Endothelial cell of umbilical vein (primary cell): ENCODE results near the gene TSPAN14. TPM values are rescaled to one million over a fixed set of nuclear protein-coding genes. Genes with fewer than 3 reads are reported as not detected.

Experiments used
- BruUV-seq: library from RNA; stranded (reverse); fragments of 400-500 nt; replicated peaks from 2 replicates; lab custom pipeline; 2021; lab: Mats Ljungman, UMichigan
- CTCF ChIA-PET: fragments of 300-600, 350-600 bp; sonication (Branson Sonifier 250); formaldehyde crosslinking; loops from one replicate; lab custom pipeline; 2021; ENCODE audit warnings: antibody characterized with exemption, inconsistent platforms; lab: Charles Lee
- POLR2A ChIA-PET: fragments of 300-600, 350-600 bp; sonication (Branson Sonifier 250); formaldehyde crosslinking; loops from one replicate; lab custom pipeline; 2021; ENCODE audit warnings: antibody characterized with exemption, inconsistent platforms; lab: Charles Lee
- DNase-seq: peaks from one replicate; pipeline ENCODE4 v3.0.0-alpha.2; 2011; ENCODE audit warnings: low read depth, low spot score
- FAIRE-seq: peaks from 2 replicates; lab custom pipeline; 2011; peaks lifted over from hg19 to GRCh38; lab: Jason Lieb, UNC
- H2AFZ ChIP-seq: 2 replicates; pipeline ENCODE4 v1.6.0; 2012; ENCODE audit warnings: low read depth, low read length, control low read depth, inconsistent platforms
- H3K27ac ChIP-seq: 2 replicates; pipeline ENCODE4 v1.5.1; 2011; ENCODE audit warnings: low read depth, mild to moderate bottlenecking, control low read depth, low read length, moderate library complexity; ENCODE audit not compliant: insufficient read depth
- H3K27me3 ChIP-seq, 2 experiments: 2 replicates each; pipeline versions ENCODE4 v1.6.0 to v1.6.1; 2011; ENCODE audit warnings: low read length in 2 of 2, mixed read lengths in 1 of 2; ENCODE audit not compliant: control insufficient read depth in 2 of 2, insufficient read depth in 2 of 2
- H3K36me3 ChIP-seq, 2 experiments: 2 replicates in 1 of 2; 3 replicates in 1 of 2; pipeline ENCODE4 v1.5.1; 2011; ENCODE audit warnings: low read length in 2 of 2, mild to moderate bottlenecking in 1 of 2, moderate library complexity in 1 of 2; ENCODE audit not compliant: control insufficient read depth in 2 of 2, insufficient read depth in 2 of 2; ENCODE audit errors: extremely low read depth in 1 of 2
- H3K4me1 ChIP-seq: 3 replicates; pipeline ENCODE4 v1.5.1; 2011; ENCODE audit warnings: mild to moderate bottlenecking, low read length; ENCODE audit not compliant: control insufficient read depth, insufficient read depth; ENCODE audit errors: extremely low read depth
- H3K4me2 ChIP-seq: 2 replicates; pipeline ENCODE4 v1.6.1; 2011; ENCODE audit warnings: low read length, control low read depth, mixed read lengths; ENCODE audit not compliant: insufficient read depth
- H3K4me3 ChIP-seq, 3 experiments: fragments of 200-600 bp in 1 of 3; sonication (generic), shearing (Covaris generic) in 1 of 3; replicated peaks in 1 of 3; 2 replicates each; pipeline ENCODE4 v1.5.1; 2011 to 2016; ENCODE audit warnings: control low read depth in 3 of 3, low read length in 3 of 3, mild to moderate bottlenecking in 2 of 3, inconsistent platforms in 1 of 3, low read depth in 1 of 3, moderate library complexity in 1 of 3; ENCODE audit not compliant: insufficient read depth in 1 of 3
- H3K79me2 ChIP-seq: 2 replicates; pipeline ENCODE4 v1.6.0; 2012; ENCODE audit warnings: low read length, inconsistent platforms; ENCODE audit not compliant: control insufficient read depth, insufficient read depth
- H3K9ac ChIP-seq: replicated peaks from 2 replicates; pipeline ENCODE3; 2011; ENCODE audit warnings: low read length, control low read depth; ENCODE audit not compliant: insufficient read depth; ENCODE audit errors: extremely low read depth
- H3K9me1 ChIP-seq: replicated peaks from 3 replicates; pipeline ENCODE4 v1.6.0; 2011; ENCODE audit warnings: mild to moderate bottlenecking, low read length; ENCODE audit not compliant: control insufficient read depth, insufficient read depth; ENCODE audit errors: extremely low read depth
- H3K9me3 ChIP-seq: replicated peaks from 2 replicates; pipeline ENCODE4 v1.5.1; 2012; ENCODE audit warnings: low read length, inconsistent platforms; ENCODE audit not compliant: control insufficient read depth, insufficient read depth
- H4K20me1 ChIP-seq: replicated peaks from 2 replicates; pipeline ENCODE3; 2011; ENCODE audit warnings: mild to moderate bottlenecking, low read length; ENCODE audit not compliant: control insufficient read depth, insufficient read depth; ENCODE audit errors: extremely low read depth
- CTCF ChIP-seq, 2 donors: IDR thresholded peaks; 1 replicate in 1 of 2; 2 replicates in 1 of 2; pipeline ENCODE4 v1.5.1; 2011; ENCODE audit warnings: low read length in 2 of 2, mild to moderate bottlenecking in 2 of 2, moderate library complexity in 2 of 2, control low read depth in 1 of 2, inconsistent platforms in 1 of 2, low read depth in 1 of 2; ENCODE audit not compliant: insufficient read depth in 1 of 2; ENCODE audit errors: extremely low read depth in 1 of 2
- EZH2 ChIP-seq: IDR thresholded peaks from 2 replicates; pipeline ENCODE4 v1.6.1; 2012; ENCODE audit warnings: borderline replicate concordance, low read depth, mild to moderate bottlenecking, moderate library complexity, low read length, inconsistent platforms; ENCODE audit not compliant: severe bottlenecking
- FOS ChIP-seq: IDR thresholded peaks from 2 replicates; pipeline ENCODE4 v1.6.1; 2011; ENCODE audit warnings: mild to moderate bottlenecking, low read length, moderate library complexity, borderline replicate concordance; ENCODE audit not compliant: insufficient read depth
- GATA2 ChIP-seq: IDR thresholded peaks from 2 replicates; pipeline ENCODE4 v1.7.0; 2011; ENCODE audit warnings: low read depth, mild to moderate bottlenecking, moderate library complexity, mixed read lengths, low read length; ENCODE audit not compliant: insufficient read length, insufficient read depth
- JUN ChIP-seq: IDR thresholded peaks from 2 replicates; pipeline ENCODE4 v1.6.1; 2011; ENCODE audit warnings: borderline replicate concordance, low read depth; ENCODE audit not compliant: insufficient read length, insufficient read depth
- MYC ChIP-seq: IDR thresholded peaks from one replicate; pipeline ENCODE4 v1.6.1; 2011; ENCODE audit warnings: mild to moderate bottlenecking, low read depth, low read length
- POLR2A ChIP-seq: IDR thresholded peaks from 2 replicates; pipeline ENCODE4 v1.6.1; 2012; ENCODE audit warnings: low read depth, mild to moderate bottlenecking, control low read depth, low read length
- POLR2AphosphoS5 ChIP-seq: IDR thresholded peaks from 2 replicates; pipeline ENCODE4 v1.6.1; 2012; ENCODE audit warnings: low read depth, mild to moderate bottlenecking, control low read depth, low read length, moderate library complexity; ENCODE audit not compliant: insufficient read depth
- dilution Hi-C: fragments of 300-500 bp; cut with MboI; formaldehyde crosslinking; loops from one replicate; pipeline ENCODE4 v1.15.0; 2019; ENCODE audit warnings: low sequenced_read_pairs; ENCODE audit not compliant: extremely low pct_ligation_motif_present
- intact Hi-C: fragments of 100-400 bp; cut with micrococcal nuclease; formaldehyde crosslinking; loops from one replicate; pipeline ENCODE4 v1.10.0; 2022
- polyA plus RNA-seq, 4 experiments: library from polyadenylated mRNA; depleted of rRNA in 3 of 4; stranded (reverse) in 3 of 4; unstranded in 1 of 4; fragments of >200 nt; gene quantifications; 2 replicates each; pipeline versions ENCODE4 v1.2.1 to v1.2.3, GENCODE V29; 2011 to 2012; ENCODE audit warnings: missing spikeins in 1 of 4
- total RNA-seq: library from RNA; stranded (reverse); gene quantifications from 2 replicates; pipeline ENCODE4 v1.2.3, GENCODE V29; 2021
- TF ChIP-seq, protein P1 (sequence below): IDR thresholded peaks from 2 replicates; pipeline ENCODE4 v1.6.1; 2011; ENCODE audit not compliant: insufficient read depth, insufficient read length

TSPAN14 gene
- total and polyA plus RNA-seq, 2 donors (not counting 3 experiments of a cell fraction or from before 2014, with no cell fraction given): 210 to 242 TPM

DNA sequence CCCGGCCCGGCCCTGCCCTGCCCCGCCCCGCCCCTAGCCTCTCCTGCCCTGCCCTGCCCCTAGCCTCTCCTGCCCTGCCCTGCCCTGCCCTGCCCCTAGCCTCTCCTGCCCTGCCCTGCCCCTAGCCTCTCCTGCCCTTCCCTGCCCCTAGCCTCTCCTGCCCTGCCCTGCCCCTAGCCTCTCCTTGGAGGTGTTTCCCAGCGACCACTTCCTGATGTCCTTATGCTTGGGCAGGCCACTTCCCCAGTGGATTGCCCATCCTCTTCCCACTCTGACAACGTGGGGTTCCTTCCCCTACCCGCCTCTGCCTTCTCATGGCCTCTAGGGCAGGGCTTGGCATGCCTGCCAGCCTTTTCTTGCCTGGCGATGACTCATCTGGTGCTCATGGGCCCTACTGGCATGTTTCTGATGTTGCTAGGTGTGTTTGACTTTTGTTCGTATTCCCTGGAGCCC, 24.6 kb upstream of the TSPAN14 start:
- ChIA-PET CTCF (interaction anchor here (1.0 to 4.2 kb wide), 2 partner anchors 33 to 75 kb away, joined by 3 to 21 read pairs; no protein-coding TSS in a partner anchor), POLR2A (no interaction called here)
- Histone ChIP-seq H3K27ac (no peak overlapping the region), H3K4me2 (no peak overlapping the region), H3K36me3 (peaks cover 35 to 53% of the 10 kb centered on the region in 2 experiments), H3K27me3 (no peaks in the 10 kb centered on the region), H3K9ac (no peak overlapping the region), H3K9me1 (no peaks in the 10 kb centered on the region), H3K79me2 (peaks cover 12% of the 10 kb centered on the region), H2AFZ (no peak overlapping the region), H3K9me3 (no peaks in the 10 kb centered on the region), H4K20me1 (peaks cover 3% of the 10 kb centered on the region), H3K4me3 (no peak overlapping the region), H3K4me1 (no peaks in the 10 kb centered on the region)
- FAIRE-seq (peak; percentile 54), DNase-seq (no peak)
- intact Hi-C loops (no loop called here), dilution Hi-C loops (no loop called here)
- BruUV-seq: no TSS peak
- no peak for TF ChIP-seq POLR2AphosphoS5
- peak; percentile 51 for TF ChIP-seq FOS
- peak; percentile 57 for TF ChIP-seq JUN

GRCh38 chr10:80433134-80433533, 21.0 kb upstream of the TSPAN14 start:
- CTCF ChIA-PET: interaction anchor here (1.2 to 2.0 kb wide), 2 partner anchors 11 to 73 kb away, joined by 3 to 7 read pairs; no protein-coding TSS in a partner anchor

More at GRCh38 chr10:80433134-80433533, 21.0 kb upstream of the TSPAN14 start:
- Histone ChIP-seq H3K9me1 (no peaks in the 10 kb centered on the region), H3K79me2 (peaks cover 4% of the 10 kb centered on the region), H2AFZ (no peak overlapping the region), H3K27ac (no peak overlapping the region), H3K9ac (no peak overlapping the region), H3K27me3 (no peaks in the 10 kb centered on the region), H3K4me1 (no peaks in the 10 kb centered on the region), H3K36me3 (peaks cover 18 to 28% of the 10 kb centered on the region in 2 experiments), H3K4me3 (no peak overlapping the region), H4K20me1 (peaks cover 3% of the 10 kb centered on the region), H3K4me2 (no peak overlapping the region), H3K9me3 (no peaks in the 10 kb centered on the region)
- TF ChIP-seq MYC (no peak), GATA2 (no peak), POLR2A (no peak), FOS (no peak), EZH2 (no peak), CTCF (IDR thresholded peaks at IDR 0.05; ENCODE audit: extremely low read depth in 1 of 2, insufficient read depth in 1 of 2, low read depth in 1 of 2, low read length in 2 of 2) (no peak), POLR2AphosphoS5 (no peak), JUN (no peak)
- TF ChIP-seq, protein P1, sequence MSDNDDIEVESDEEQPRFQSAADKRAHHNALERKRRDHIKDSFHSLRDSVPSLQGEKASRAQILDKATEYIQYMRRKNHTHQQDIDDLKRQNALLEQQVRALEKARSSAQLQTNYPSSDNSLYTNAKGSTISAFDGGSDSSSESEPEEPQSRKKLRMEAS: no peak
- dilution Hi-C loops: no loop called here
- POLR2A ChIA-PET: no interaction called here
- no TSS peak for BruUV-seq
- FAIRE-seq (no peak), DNase-seq (no peak)
- intact Hi-C loops: no loop called here
